Neural progenitor cell (in vitro differentiated cells): ENCODE results near the gene RUNX1.

Experiments used
- CTCF ChIP-seq: fragments of 200-600 bp; sonication (generic); IDR thresholded peaks from 2 replicates; pipeline ENCODE4 v1.5.1; 2017; ENCODE audit warnings: antibody characterized with exemption, mild to moderate bottlenecking
- EZH2 ChIP-seq: fragments of 200-600 bp; sonication (generic); IDR thresholded peaks from 2 replicates; pipeline ENCODE4 v1.6.1; 2017; ENCODE audit warnings: antibody characterized with exemption, mild to moderate bottlenecking, moderate library complexity
- EZH2phosphoT487 ChIP-seq: fragments of 200-600 bp; sonication (generic); IDR thresholded peaks from 2 replicates; pipeline ENCODE4 v1.6.1; 2017; ENCODE audit warnings: antibody characterized with exemption

GRCh38 chr21:34962136-34962535 is 87.0 kb downstream of the RUNX1 start:
- TF ChIP-seq CTCF (no peak), EZH2 (no peak), EZH2phosphoT487 (no peak)
